ENCODE measurements around the gene NINJ2. TPM values are rescaled to one million over a fixed set of nuclear protein-coding genes. Genes with fewer than 3 reads are reported as not detected.

Gene NINJ2
- total RNA-seq, 1 donor, result 8.4 TPM

GRCh38 chr12:541676-542324 is 121.4 kb downstream of the NINJ2 start:
- Histone ChIP-seq H3K4me3 (ENCODE audit: low read length) (no peak overlapping the region), H3K9me3 (ENCODE audit: low read depth, low read length) (no peaks in the 10 kb centered on the region), H3K4me1 (ENCODE audit: insufficient read depth, low read length) (peaks cover 31% of the 10 kb centered on the region), H3K27me3 (ENCODE audit: insufficient read depth, low read length) (peaks cover 3% of the 10 kb centered on the region)

- Histone ChIP-seq H3K9me3 (ENCODE audit: low read depth, low read length) (no peaks in the 10 kb centered on the region), H3K27me3 (ENCODE audit: insufficient read depth, low read length) (peaks cover 2% of the 10 kb centered on the region), H3K4me3 (ENCODE audit: low read length) (no peak overlapping the region), H3K4me1 (ENCODE audit: insufficient read depth, low read length) (peaks cover 20% of the 10 kb centered on the region)
Observed at GRCh38 chr12:539540-540310, 123.5 kb downstream of the NINJ2 start.

- Histone ChIP-seq H3K27me3 (ENCODE audit: insufficient read depth, low read length) (no peaks in the 10 kb centered on the region), H3K4me3 (ENCODE audit: low read length) (no peak overlapping the region), H3K4me1 (ENCODE audit: insufficient read depth, low read length) (peaks cover 20% of the 10 kb centered on the region), H3K9me3 (ENCODE audit: low read depth, low read length) (no peaks in the 10 kb centered on the region)
Observed at GRCh38 chr12:538731-539539, 124.3 kb downstream of the NINJ2 start.

GRCh38 chr12:537772-538171 is 125.5 kb downstream of the NINJ2 start:
- no peaks in the 10 kb centered on the region for H3K9me3 ChIP-seq (ENCODE audit: low read depth, low read length)
- H3K4me1 ChIP-seq (ENCODE audit: insufficient read depth, low read length), result peaks cover 20% of the 10 kb centered on the region
- no peaks in the 10 kb centered on the region for H3K27me3 ChIP-seq (ENCODE audit: insufficient read depth, low read length)
- no peak overlapping the region for H3K4me3 ChIP-seq (ENCODE audit: low read length)

GRCh38 chr12:536751-537245 is 126.4 kb downstream of the NINJ2 start:
- no peaks in the 10 kb centered on the region for H3K27me3 ChIP-seq (ENCODE audit: insufficient read depth, low read length)
- H3K9me3 ChIP-seq (ENCODE audit: low read depth, low read length), result no peaks in the 10 kb centered on the region
- H3K4me3 ChIP-seq (ENCODE audit: low read length), result no peak overlapping the region
- H3K4me1 ChIP-seq (ENCODE audit: insufficient read depth, low read length), result peaks cover 20% of the 10 kb centered on the region

GRCh38 chr12:535396-535795 is 127.8 kb downstream of the NINJ2 start:
- H3K4me3 ChIP-seq (ENCODE audit: low read length), result no peak overlapping the region
- H3K4me1 ChIP-seq (ENCODE audit: insufficient read depth, low read length), result peaks cover 20% of the 10 kb centered on the region
- no peaks in the 10 kb centered on the region for H3K9me3 ChIP-seq (ENCODE audit: low read depth, low read length)
- no peaks in the 10 kb centered on the region for H3K27me3 ChIP-seq (ENCODE audit: insufficient read depth, low read length)

- Histone ChIP-seq H3K4me3 (ENCODE audit: low read length) (no peak overlapping the region), H3K27me3 (ENCODE audit: insufficient read depth, low read length) (no peaks in the 10 kb centered on the region), H3K4me1 (ENCODE audit: insufficient read depth, low read length) (peaks cover 11% of the 10 kb centered on the region), H3K9me3 (ENCODE audit: low read depth, low read length) (peaks cover 7% of the 10 kb centered on the region)
Observed at GRCh38 chr12:534216-534615, 129.0 kb downstream of the NINJ2 start.

- no peaks in the 10 kb centered on the region for H3K27me3 ChIP-seq (ENCODE audit: insufficient read depth, low read length)
- H3K9me3 ChIP-seq (ENCODE audit: low read depth, low read length), result peaks cover 7% of the 10 kb centered on the region
- H3K4me3 ChIP-seq (ENCODE audit: low read length), result no peak overlapping the region
- H3K4me1 ChIP-seq (ENCODE audit: insufficient read depth, low read length), result peaks cover 6% of the 10 kb centered on the region
Observed at GRCh38 chr12:533718-534117, 129.5 kb downstream of the NINJ2 start.

GRCh38 chr12:532908-533565 is 130.2 kb downstream of the NINJ2 start:
- Histone ChIP-seq H3K27me3 (ENCODE audit: insufficient read depth, low read length) (no peaks in the 10 kb centered on the region), H3K4me3 (ENCODE audit: low read length) (no peak overlapping the region), H3K4me1 (ENCODE audit: insufficient read depth, low read length) (no peaks in the 10 kb centered on the region), H3K9me3 (ENCODE audit: low read depth, low read length) (peaks cover 7% of the 10 kb centered on the region)

GRCh38 chr12:531951-532585 is 131.2 kb downstream of the NINJ2 start:
- Histone ChIP-seq H3K27me3 (ENCODE audit: insufficient read depth, low read length) (no peaks in the 10 kb centered on the region), H3K9me3 (ENCODE audit: low read depth, low read length) (peaks cover 7% of the 10 kb centered on the region), H3K4me1 (ENCODE audit: insufficient read depth, low read length) (no peaks in the 10 kb centered on the region), H3K4me3 (ENCODE audit: low read length) (no peak overlapping the region)

- no peak overlapping the region for H3K4me3 ChIP-seq (ENCODE audit: low read length)
- peaks cover 7% of the 10 kb centered on the region for H3K9me3 ChIP-seq (ENCODE audit: low read depth, low read length)
- no peaks in the 10 kb centered on the region for H3K4me1 ChIP-seq (ENCODE audit: insufficient read depth, low read length)
- H3K27me3 ChIP-seq (ENCODE audit: insufficient read depth, low read length), result no peaks in the 10 kb centered on the region
Observed at GRCh38 chr12:530821-531220, 132.4 kb downstream of the NINJ2 start.

GRCh38 chr12:530308-530707 is 132.9 kb downstream of the NINJ2 start:
- Histone ChIP-seq H3K9me3 (ENCODE audit: low read depth, low read length) (peaks cover 7% of the 10 kb centered on the region), H3K4me1 (ENCODE audit: insufficient read depth, low read length) (no peaks in the 10 kb centered on the region), H3K4me3 (ENCODE audit: low read length) (no peak overlapping the region), H3K27me3 (ENCODE audit: insufficient read depth, low read length) (no peaks in the 10 kb centered on the region)

GRCh38 chr12:527729-528128 is 135.5 kb downstream of the NINJ2 start:
- Histone ChIP-seq H3K9me3 (ENCODE audit: low read depth, low read length) (peaks cover 7% of the 10 kb centered on the region), H3K4me3 (ENCODE audit: low read length) (no peak overlapping the region), H3K27me3 (ENCODE audit: insufficient read depth, low read length) (no peaks in the 10 kb centered on the region), H3K4me1 (ENCODE audit: insufficient read depth, low read length) (no peaks in the 10 kb centered on the region)

GRCh38 chr12:527241-527640 is 136.0 kb downstream of the NINJ2 start:
- no peaks in the 10 kb centered on the region for H3K27me3 ChIP-seq (ENCODE audit: insufficient read depth, low read length)

More at GRCh38 chr12:527241-527640, 136.0 kb downstream of the NINJ2 start:
- Histone ChIP-seq H3K4me1 (ENCODE audit: insufficient read depth, low read length) (no peaks in the 10 kb centered on the region), H3K4me3 (ENCODE audit: low read length) (no peak overlapping the region), H3K9me3 (ENCODE audit: low read depth, low read length) (peaks cover 7% of the 10 kb centered on the region)
